Measurements from ENCODE around the gene TNRC18.

TNRC18 gene

DNA sequence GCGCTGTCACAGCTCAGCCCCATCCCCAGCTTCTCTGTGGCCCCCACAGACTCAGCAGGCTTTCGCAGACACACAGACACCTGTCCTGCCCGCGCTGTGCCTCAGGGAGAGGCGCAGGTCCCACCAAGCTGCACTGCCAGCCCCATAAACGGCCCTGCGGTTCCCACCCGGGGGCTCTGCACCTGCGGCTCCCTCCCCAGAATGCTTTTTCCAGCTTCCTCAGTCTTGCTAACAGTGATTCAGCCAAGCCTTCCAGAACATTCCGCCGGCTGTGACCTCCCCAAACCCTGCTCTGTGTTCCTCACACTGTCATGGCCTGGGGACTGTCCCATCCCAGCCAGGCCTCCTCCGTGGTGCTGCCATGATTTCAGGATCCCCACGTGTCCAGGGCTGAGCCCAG, 27.8 kb upstream of the TNRC18 start:
- no peak for DNase-seq (ENCODE audit: low read depth)

GRCh38 chr7:5450549-5451327, 27.1 kb upstream of the TNRC18 start:
- no peak for DNase-seq (ENCODE audit: low read depth)

GRCh38 chr7:5448378-5449037, 24.9 kb upstream of the TNRC18 start:
- no peak for DNase-seq (ENCODE audit: low read depth)

DNA sequence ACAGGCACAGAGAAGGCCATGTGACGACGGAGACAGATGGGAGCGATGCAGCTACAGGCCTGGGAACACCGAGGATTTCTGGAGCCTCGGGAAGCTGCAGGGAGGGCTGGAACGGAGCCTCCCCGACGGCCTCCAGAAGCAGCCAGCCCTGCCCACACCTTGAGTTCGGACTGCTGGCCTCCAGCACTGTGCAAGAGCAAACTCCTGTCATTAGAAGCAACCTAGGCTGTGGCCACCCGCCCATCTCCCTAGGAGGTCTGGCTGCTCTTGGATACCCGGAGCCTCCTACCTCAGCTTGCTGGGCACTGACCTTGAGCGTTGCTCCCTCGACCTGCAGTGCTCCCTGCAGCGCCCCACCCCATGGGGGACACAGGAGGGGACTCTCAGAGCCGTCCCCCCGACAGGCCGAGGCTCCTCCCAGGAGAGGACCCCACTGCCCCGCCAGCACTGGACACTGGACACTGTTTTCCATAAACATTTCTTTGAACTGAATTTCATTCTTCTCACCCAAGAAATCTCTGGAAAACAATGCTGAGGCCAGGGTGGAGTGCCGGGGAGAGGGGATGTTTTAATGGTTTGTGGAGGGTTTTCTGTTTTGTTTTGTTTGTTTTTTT, 22.5 kb upstream of the TNRC18 start:
- no peak for DNase-seq (ENCODE audit: low read depth)

DNA sequence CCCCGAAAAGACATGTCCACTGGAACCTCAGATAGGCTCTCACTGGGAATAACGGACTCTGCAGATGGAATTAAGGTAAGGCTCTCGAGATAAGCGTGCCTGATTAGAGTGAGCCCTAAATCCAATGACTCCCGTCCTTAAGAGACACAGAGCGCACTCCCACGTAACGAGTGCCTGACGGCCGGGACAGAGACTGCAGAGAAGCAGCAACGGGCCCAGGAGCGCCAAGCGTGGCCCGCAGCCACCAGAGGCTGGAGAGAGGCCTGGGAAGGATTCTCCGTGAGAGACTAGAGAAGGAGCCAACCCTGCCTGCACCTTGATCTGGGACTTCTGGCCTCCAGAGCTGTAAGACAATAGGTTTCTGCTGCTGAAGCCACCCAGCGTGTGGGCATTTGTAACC, 20.0 kb upstream of the TNRC18 start:
- DNase-seq (ENCODE audit: low read depth): no peak

DNA sequence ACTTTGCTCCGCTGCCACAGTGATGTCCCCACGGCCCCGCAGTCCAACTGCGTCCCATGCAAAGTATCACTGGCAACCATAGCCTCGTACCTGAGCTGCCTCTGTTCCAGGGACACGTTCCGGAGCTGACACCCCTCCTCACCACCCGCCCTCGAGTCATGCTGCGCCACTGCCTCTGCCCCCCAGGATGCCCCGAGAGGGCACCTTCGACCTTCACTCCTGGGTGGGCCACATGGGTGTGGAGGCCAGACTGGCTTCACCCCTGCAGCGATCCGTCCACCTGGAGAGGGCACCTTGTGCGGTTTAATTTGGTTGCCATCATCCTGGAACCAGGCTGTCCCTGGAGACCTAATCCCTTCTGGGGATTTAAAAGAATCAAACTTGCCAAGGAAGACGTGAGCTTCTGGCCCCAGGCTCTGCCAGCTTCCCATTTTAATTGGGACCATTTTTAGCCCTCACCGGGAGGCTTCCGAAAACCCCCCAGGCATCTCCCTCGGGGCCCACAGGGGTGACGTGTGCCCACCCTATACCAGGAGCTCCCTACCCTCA, 19.2 kb upstream of the TNRC18 start:
- no peak for DNase-seq (ENCODE audit: low read depth)

GRCh38 chr7:5441840-5442503, 18.3 kb upstream of the TNRC18 start:
- DNase-seq (ENCODE audit: low read depth): no peak

DNA sequence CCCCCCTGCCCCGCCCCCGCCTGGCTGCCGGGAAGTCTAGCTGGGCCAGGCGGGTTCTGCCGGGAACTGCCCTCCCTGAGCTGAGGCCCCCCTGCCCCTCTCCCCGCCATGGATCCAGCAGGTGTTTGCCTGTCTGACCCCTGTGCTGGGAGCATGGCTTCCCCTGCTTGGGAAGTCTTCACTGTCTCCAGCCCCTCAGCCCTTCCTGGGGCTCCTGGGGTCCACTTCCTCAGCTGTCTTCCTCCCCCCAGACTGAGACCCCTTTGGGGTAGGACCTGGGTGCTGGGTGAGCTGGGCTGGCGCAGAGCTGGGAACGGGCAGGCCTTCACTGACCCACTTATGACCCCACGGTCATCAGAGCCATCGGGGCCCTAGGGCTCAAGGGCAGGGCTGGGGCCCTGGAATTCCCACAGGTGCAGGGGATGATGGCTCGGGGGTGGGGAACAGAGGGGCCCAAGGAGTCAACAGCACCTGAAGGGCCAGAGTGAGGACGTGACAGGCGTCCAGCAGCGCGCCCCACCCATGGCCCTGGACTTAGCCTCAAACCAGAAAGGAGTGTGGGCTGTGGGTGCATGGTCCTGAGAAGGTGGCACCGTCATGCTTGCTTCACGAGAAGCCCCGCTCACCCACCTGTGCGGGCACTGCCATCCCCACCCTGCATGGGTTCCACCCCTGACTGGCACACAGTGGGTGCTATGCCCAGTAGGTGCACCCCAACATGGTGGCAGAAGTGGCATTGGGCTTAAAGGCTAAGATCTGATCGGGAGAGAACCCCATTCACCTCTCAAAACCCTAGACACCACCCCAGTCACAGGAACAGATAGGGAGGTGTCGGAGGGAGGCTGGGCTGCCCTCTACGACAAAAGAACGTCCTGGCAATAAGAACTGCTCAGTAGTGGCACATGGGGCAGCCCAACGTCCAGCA, 16.2 kb upstream of the TNRC18 start:
- no peak for DNase-seq (ENCODE audit: low read depth)

DNA sequence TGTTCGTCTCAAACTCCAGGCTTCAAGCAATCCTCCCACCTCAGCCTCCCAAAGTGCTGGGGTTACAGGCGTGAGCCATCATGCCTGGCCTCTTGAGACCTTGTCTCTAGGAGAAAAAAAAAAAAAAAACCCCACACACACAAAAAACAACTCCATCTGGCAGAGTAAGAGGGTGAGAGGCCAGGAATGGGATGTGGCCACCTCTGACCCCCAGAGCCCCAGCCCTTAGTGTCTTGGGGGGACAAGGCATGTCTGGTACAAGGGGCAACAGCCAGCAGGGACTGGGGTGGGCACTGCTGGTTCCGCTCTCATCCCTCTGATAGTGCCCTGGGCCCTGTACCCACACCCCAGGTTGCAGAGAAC, 15.6 kb upstream of the TNRC18 start:
- no peak for DNase-seq (ENCODE audit: low read depth)

- no peak for DNase-seq (ENCODE audit: low read depth)
Observed at GRCh38 chr7:5437987-5438386, 14.4 kb upstream of the TNRC18 start.

DNA sequence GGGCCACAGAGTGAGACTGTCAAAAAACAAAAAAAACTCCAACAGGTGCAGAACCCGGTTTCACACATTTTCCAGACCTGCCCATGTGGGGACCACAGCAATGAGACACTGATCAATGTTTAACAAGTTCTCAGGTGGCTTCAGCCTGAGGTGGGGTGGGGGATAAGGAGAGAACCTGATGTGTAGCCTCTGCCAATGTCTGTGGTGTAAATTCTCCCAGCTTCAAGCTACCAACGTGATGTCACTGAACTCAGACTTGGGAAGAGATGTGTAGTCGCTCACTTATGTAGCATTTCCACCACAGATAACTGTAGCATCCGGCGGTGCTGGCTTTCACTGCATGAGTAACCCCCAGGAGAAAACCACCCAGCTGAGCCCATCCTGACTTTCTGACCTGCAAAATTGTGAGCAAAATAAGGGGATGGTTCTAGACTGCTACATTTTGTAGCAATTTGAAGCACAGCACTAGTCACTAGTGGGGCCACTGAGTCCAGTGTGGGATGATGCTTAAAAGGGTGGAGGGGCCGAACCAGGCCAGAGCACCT, 13.8 kb upstream of the TNRC18 start:
- no peak for DNase-seq (ENCODE audit: low read depth)

GRCh38 chr7:5436003-5436678, 12.5 kb upstream of the TNRC18 start:
- DNase-seq (ENCODE audit: low read depth): no peak

DNA sequence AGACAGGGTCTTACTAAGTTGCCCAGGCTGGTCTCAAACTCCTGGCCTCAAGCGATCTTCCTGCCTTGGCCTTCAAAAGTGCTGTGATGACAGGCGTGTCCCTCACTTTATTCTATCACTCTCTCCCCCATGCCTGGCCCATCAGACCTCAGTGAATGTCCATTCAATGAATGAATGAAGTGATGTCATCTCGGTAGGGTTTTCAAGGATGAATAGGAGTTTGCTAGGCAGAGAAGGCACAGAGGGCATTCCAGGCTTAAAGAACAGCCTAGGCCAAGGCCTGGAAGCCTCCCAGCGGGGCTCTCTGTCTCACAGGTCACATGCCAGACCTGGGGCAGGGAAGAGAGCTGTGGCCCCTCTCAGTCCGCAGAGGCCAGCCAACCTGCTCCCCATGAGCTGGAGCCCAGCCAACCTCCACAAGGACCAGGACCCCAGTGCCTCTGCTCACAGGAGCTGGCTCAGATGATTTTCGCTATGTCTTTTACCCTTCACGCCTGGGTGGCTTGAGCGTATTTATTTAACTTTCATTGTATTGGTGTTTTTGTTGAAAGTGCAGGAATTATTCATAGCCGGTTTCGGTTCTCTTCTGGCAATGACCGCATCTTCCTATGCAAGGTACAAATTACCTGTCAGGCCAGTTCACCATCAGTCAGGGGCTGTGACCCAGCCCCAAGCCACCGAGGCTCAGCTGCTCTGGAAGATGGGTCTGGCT, 11.8 kb upstream of the TNRC18 start:
- DNase-seq (ENCODE audit: low read depth): no peak

DNA sequence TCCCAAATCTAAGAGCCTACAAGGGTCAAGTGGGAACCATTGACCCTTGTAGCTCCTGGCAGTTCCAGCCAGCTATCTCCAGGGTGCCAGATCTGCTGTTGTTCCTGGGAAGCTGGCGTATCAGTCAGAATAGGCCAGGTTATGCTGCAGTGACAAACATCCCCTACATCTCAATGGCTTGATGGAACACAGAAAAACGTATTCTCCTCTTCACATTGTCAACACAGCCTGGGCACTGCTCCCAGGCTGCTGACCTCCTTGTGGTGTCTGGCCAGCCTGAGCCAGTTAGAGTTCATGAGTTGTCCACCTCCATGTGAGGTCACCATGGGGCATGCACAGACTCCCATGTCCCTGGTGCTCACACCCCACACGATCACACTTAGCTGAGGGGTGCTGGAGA, 9.5 kb upstream of the TNRC18 start:
- no peak for DNase-seq (ENCODE audit: low read depth)

DNA sequence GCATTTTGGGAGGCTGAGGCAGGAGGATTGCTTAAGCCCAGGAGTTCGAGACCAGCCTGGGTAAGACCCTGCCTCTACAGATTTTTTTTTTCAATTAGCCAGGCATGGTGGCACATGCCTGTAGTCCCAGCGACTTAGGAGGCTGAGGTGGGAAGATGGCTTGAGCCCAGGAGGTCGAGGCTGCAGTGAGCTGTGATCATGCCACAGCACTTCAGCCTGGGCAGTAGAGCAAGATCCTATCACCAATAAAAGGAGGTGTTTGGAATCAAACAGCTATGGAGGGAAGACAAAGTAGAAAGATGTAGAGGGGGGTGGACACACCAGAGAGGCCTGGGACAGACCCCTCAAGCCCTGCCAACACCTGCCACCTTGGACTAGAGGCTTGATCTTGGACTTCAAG, 9.1 kb upstream of the TNRC18 start:
- no peak for DNase-seq (ENCODE audit: low read depth)

DNA sequence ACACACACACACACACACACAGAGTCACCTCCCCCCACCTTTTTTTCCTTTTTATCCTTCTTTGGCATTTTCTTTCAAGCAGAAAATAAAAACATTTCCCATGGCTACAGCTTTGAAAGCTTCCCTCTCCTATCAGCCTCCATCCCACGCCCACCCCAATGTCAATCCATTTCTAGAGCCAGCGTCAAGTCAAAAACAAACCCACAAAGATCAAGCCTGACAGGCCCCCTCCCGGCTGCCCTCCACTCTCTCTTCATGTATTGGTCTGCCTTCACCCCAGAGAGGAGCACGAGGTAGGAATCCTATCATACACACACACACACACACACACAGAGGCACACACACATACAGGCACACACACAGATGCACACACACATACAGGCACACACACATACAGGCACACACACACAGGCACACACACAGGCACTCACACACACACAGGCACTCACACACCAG, 8.0 kb upstream of the TNRC18 start:
- DNase-seq (ENCODE audit: low read depth): no peak

DNA sequence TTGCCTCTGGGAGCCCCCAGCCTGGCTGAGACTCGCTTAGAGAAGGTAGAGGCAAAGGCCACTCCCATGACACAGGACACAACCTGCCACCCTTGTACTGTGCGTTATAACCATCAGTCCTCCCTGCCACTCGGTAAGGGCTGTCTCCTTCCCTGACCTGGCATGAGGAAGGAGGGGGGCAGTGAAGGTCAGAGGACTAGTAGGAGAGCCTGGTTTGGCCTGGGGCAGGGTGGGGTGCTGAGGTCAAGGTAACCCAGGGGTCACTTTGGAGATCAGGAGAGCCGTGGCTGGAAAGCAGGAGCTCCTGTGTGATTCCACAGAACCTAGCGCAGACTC, 6.9 kb upstream of the TNRC18 start:
- no peak for DNase-seq (ENCODE audit: low read depth)

DNA sequence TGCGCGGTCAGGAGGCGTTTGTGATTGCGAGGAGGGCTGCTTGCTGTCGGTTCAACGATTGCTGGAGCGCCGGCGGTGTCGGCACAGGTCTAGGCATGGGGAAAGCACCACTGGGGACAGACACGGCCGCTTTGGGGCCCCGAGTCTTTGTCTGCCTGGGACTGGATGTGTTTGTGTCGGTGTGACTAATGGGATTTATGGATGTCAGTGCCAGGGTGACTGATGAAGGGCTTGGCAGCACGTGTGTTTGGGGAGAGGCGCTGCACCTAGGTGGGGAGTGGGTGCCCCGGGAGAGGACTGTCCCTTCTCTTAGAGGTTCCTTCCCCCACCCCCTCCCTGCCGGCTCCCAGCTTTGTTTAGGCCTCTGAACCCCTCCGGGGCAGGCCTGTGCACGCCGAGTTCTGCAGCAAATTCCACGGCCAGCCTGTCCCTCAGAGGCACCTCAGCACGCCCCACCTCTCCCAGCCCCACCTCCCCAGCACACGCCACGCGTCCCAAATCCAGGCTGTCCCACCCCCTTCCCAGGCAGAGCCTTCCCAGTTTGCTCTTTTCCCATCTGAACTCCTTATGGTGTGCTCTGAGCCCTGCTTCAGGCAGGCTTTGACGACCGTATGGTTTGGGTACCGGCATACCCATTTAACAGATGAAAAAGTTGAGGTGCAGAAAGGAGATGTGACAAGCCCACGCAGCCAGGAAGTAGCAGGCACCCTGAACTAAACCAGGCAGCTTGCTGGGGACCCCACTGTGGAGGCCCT, 6.4 kb upstream of the TNRC18 start:
- DNase-seq (ENCODE audit: low read depth): no peak

DNA sequence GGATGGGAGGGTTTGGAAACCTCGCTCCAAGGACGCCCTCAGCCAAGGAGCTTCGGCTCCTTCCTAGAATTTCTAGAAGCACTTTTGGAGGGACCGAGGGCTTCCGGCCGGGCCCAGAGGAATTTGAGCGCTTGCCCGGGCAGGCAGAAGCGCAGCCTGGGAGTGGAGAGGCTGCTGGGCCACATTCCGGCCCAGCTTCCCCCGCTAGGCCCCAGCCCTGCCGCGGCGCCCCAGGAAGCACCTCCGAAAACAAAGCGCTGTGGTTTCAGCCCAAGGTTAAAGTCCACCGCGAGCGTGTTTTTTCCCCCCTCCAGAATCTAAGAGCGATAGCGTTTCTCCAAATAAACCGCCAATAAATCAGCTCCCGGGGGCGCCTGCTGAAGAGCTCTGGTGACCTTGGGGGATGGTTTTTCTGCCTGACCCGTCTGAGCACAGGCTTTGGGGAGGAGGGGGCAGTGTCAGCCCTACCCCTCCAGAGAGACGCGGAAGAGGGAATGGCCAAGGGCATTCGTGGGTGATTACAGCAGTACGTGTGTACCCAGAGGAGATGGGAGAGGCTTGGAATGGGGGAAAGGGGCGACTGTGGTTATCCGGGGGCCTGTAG, 5.7 kb upstream of the TNRC18 start:
- DNase-seq (ENCODE audit: low read depth): peak; percentile 68

All from CMK (cell line).